Right lobe of liver (tissue), 4 donors: ENCODE data around the gene SRC.

Source experiments
- CTCF ChIP-seq, 4 donors: fragments of 200-600 bp in 3 of 4; fragments of 450-650 bp in 1 of 4; IDR thresholded peaks; one replicate each; pipeline versions ENCODE4 v1.5.1 to v1.8.0; 2016 to 2022; ENCODE audit warnings: antibody characterized with exemption in 4 of 4, mild to moderate bottlenecking in 2 of 4
- POLR2A ChIP-seq: fragments of 450-650 bp; IDR thresholded peaks from one replicate; pipeline ENCODE4 v1.6.1; 2017; ENCODE audit warnings: antibody characterized with exemption, mild to moderate bottlenecking
- donor health status: DM: no; HTN: no; CAD: no.
- donor health status: DM: no; HTN: no; CAD: no.
- donor health status: DM: no; HTN: yes; CAD: no.

GRCh38 chr20:37406010-37406998 lies 60.4 kb downstream of the SRC start:
- no peak for TF ChIP-seq CTCF (IDR thresholded peaks at IDR 0.05)
- no peak for TF ChIP-seq POLR2A
